HepG2 (cell line): ENCODE results near the gene IGLL1. TPM values are rescaled to one million over a fixed set of nuclear protein-coding genes. Genes with fewer than 3 reads are reported as not detected.

ENCODE experiments used
- ARNT2 ChIP-seq: sonication (generic); formaldehyde crosslinking; IDR thresholded peaks from 2 replicates; pipeline ENCODE4 v1.8.0; 2022; ENCODE audit warnings: mild to moderate bottlenecking, low read depth, missing genetic modification reagents, moderate library complexity
- EEA1 ChIP-seq: sonication (generic); formaldehyde crosslinking; IDR thresholded peaks from 2 replicates; pipeline ENCODE4 v1.5.1; 2020; ENCODE audit warnings: mild to moderate bottlenecking, missing genetic modification reagents, borderline replicate concordance
- KDM5A ChIP-seq: fragments of 200-600 bp; sonication (generic); IDR thresholded peaks from 2 replicates; pipeline ENCODE4 v1.7.0; 2018; ENCODE audit warnings: antibody characterized with exemption, mild to moderate bottlenecking, low read length, borderline replicate concordance
- KDM5B ChIP-seq: sonication (generic); formaldehyde crosslinking; IDR thresholded peaks from 2 replicates; pipeline ENCODE4 v1.4.0; 2020; ENCODE audit warnings: missing genetic modification reagents, mild to moderate bottlenecking, borderline replicate concordance
- MTA1 ChIP-seq: sonication (generic); formaldehyde crosslinking; IDR thresholded peaks from 2 replicates; pipeline ENCODE4 v1.4.0; 2020; ENCODE audit warnings: missing genetic modification reagents, mild to moderate bottlenecking, borderline replicate concordance
- PRMT3 ChIP-seq: sonication (generic); formaldehyde crosslinking; IDR thresholded peaks from 2 replicates; pipeline ENCODE4 v1.8.1; 2022; ENCODE audit warnings: low read depth, mild to moderate bottlenecking, moderate library complexity, missing genetic modification reagents, borderline replicate concordance
- REXO4 ChIP-seq: sonication (generic); formaldehyde crosslinking; IDR thresholded peaks from 2 replicates; pipeline ENCODE4 v1.8.0; 2022; ENCODE audit warnings: missing genetic modification reagents, mild to moderate bottlenecking, borderline replicate concordance
- TERF1 ChIP-seq: sonication (generic); formaldehyde crosslinking; IDR thresholded peaks from 2 replicates; pipeline ENCODE4 v1.8.0; 2022; ENCODE audit warnings: mild to moderate bottlenecking, missing genetic modification reagents, moderate library complexity
- ZKSCAN1 ChIP-seq: fragments of 150-350 bp; IDR thresholded peaks from 2 replicates; pipeline ENCODE4 v1.6.1; 2014; ENCODE audit warnings: low read length
- ZMYM2 ChIP-seq: sonication (generic); formaldehyde crosslinking; IDR thresholded peaks from 2 replicates; pipeline ENCODE4 v1.8.0; 2022; ENCODE audit warnings: mild to moderate bottlenecking, missing genetic modification reagents
- ZNF317 ChIP-seq: sonication (generic); formaldehyde crosslinking; IDR thresholded peaks from 2 replicates; pipeline ENCODE4 v1.5.0; 2020; ENCODE audit warnings: mild to moderate bottlenecking, missing genetic modification reagents
- ZNF362 ChIP-seq: sonication (generic); formaldehyde crosslinking; IDR thresholded peaks from 2 replicates; pipeline ENCODE4 v1.4.0; 2020; ENCODE audit warnings: missing genetic modification reagents, mild to moderate bottlenecking, borderline replicate concordance
- ZNF501 ChIP-seq: sonication (generic); formaldehyde crosslinking; IDR thresholded peaks from 2 replicates; pipeline ENCODE4 v1.5.1; 2020; ENCODE audit warnings: mild to moderate bottlenecking, moderate library complexity, missing genetic modification reagents
- polyA plus RNA-seq, 8 experiments: library from polyadenylated mRNA; depleted of rRNA in 3 of 8; stranded (reverse) in 7 of 8; unstranded in 1 of 8; fragments of >200 nt; fragmentation: Illumina TruSeq in 4 of 8; extraction: Trizol in 4 of 8; gene quantifications; 2 replicates each; pipeline versions ENCODE4 v1.2.1 to v1.2.3, GENCODE V29; 2011 to 2016; ENCODE audit warnings: low read depth in 4 of 8, missing spikeins in 1 of 8, mixed read lengths in 1 of 8; ENCODE audit not compliant: insufficient read depth in 1 of 8
- total RNA-seq, 5 experiments: library from RNA; depleted of rRNA; stranded (reverse); fragments of >200 nt; fragmentation: Illumina TruSeq; extraction: Trizol; gene quantifications; 2 replicates each; pipeline ENCODE4 v1.2.3, GENCODE V29; 2016; ENCODE audit warnings: low read depth in 1 of 5
- TF ChIP-seq, protein P1 (sequence below): sonication (generic); formaldehyde crosslinking; conservative IDR thresholded peaks from 2 replicates; pipeline ENCODE4 v1.4.0; 2020; ENCODE audit warnings: missing genetic modification reagents
- TF ChIP-seq, protein P2 (sequence below): sonication (generic); formaldehyde crosslinking; IDR thresholded peaks from 2 replicates; pipeline ENCODE4 v1.4.0; 2020; ENCODE audit warnings: missing genetic modification reagents, mild to moderate bottlenecking, borderline replicate concordance
- TF ChIP-seq, protein P3 (sequence below): sonication (generic); formaldehyde crosslinking; IDR thresholded peaks from 2 replicates; pipeline ENCODE4 v1.4.0; 2020; ENCODE audit warnings: missing genetic modification reagents, borderline replicate concordance
- TF ChIP-seq, protein P4 (sequence below): sonication (generic); formaldehyde crosslinking; IDR thresholded peaks from 2 replicates; pipeline ENCODE4 v1.4.0; 2020; ENCODE audit warnings: missing genetic modification reagents

IGLL1 gene
- total and polyA plus RNA-seq, 2 of the 13 experiments (the other 11 are each of a cell fraction or from before 2014, with no cell fraction given): not detected

- TF ChIP-seq ZKSCAN1: no peak
- peak; percentile 78; the same call in 1 of the 2 replicates for TF ChIP-seq ZMYM2 (CRISPR knock-in tag)
- TF ChIP-seq, protein P1, sequence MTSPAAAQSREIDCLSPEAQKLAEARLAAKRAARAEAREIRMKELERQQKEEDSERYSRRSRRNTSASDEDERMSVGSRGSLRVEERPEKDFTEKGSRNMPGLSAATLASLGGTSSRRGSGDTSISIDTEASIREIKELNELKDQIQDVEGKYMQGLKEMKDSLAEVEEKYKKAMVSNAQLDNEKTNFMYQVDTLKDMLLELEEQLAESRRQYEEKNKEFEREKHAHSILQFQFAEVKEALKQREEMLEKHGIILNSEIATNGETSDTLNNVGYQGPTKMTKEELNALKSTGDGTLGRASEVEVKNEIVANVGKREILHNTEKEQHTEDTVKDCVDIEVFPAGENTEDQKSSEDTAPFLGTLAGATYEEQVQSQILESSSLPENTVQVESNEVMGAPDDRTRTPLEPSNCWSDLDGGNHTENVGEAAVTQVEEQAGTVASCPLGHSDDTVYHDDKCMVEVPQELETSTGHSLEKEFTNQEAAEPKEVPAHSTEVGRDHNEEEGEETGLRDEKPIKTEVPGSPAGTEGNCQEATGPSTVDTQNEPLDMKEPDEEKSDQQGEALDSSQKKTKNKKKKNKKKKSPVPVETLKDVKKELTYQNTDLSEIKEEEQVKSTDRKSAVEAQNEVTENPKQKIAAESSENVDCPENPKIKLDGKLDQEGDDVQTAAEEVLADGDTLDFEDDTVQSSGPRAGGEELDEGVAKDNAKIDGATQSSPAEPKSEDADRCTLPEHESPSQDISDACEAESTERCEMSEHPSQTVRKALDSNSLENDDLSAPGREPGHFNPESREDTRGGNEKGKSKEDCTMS: no peak
- TF ChIP-seq EEA1 (CRISPR knock-in tag): no peak
- no peak for TF ChIP-seq KDM5A
- no peak for TF ChIP-seq TERF1
- no peak for TF ChIP-seq REXO4 (CRISPR knock-in tag)
- TF ChIP-seq, protein P2, sequence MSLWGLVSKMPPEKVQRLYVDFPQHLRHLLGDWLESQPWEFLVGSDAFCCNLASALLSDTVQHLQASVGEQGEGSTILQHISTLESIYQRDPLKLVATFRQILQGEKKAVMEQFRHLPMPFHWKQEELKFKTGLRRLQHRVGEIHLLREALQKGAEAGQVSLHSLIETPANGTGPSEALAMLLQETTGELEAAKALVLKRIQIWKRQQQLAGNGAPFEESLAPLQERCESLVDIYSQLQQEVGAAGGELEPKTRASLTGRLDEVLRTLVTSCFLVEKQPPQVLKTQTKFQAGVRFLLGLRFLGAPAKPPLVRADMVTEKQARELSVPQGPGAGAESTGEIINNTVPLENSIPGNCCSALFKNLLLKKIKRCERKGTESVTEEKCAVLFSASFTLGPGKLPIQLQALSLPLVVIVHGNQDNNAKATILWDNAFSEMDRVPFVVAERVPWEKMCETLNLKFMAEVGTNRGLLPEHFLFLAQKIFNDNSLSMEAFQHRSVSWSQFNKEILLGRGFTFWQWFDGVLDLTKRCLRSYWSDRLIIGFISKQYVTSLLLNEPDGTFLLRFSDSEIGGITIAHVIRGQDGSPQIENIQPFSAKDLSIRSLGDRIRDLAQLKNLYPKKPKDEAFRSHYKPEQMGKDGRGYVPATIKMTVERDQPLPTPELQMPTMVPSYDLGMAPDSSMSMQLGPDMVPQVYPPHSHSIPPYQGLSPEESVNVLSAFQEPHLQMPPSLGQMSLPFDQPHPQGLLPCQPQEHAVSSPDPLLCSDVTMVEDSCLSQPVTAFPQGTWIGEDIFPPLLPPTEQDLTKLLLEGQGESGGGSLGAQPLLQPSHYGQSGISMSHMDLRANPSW (CRISPR knock-in tag): no peak
- peak; percentile 48; the same call in 1 of the 2 replicates for TF ChIP-seq KDM5B (CRISPR knock-in tag)
- no peak for TF ChIP-seq PRMT3 (CRISPR knock-in tag)
- no peak for TF ChIP-seq ARNT2 (CRISPR knock-in tag)
- TF ChIP-seq, protein P3, sequence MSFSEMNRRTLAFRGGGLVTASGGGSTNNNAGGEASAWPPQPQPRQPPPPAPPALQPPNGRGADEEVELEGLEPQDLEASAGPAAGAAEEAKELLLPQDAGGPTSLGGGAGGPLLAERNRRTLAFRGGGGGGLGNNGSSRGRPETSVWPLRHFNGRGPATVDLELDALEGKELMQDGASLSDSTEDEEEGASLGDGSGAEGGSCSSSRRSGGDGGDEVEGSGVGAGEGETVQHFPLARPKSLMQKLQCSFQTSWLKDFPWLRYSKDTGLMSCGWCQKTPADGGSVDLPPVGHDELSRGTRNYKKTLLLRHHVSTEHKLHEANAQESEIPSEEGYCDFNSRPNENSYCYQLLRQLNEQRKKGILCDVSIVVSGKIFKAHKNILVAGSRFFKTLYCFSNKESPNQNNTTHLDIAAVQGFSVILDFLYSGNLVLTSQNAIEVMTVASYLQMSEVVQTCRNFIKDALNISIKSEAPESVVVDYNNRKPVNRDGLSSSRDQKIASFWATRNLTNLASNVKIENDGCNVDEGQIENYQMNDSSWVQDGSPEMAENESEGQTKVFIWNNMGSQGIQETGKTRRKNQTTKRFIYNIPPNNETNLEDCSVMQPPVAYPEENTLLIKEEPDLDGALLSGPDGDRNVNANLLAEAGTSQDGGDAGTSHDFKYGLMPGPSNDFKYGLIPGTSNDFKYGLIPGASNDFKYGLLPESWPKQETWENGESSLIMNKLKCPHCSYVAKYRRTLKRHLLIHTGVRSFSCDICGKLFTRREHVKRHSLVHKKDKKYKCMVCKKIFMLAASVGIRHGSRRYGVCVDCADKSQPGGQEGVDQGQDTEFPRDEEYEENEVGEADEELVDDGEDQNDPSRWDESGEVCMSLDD (CRISPR knock-in tag): no peak
- no peak for TF ChIP-seq ZNF362
- TF ChIP-seq, protein P4, sequence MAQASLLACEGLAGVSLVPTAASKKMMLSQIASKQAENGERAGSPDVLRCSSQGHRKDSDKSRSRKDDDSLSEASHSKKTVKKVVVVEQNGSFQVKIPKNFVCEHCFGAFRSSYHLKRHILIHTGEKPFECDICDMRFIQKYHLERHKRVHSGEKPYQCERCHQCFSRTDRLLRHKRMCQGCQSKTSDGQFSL (CRISPR knock-in tag): no peak
- peak; percentile 81; the same call in 1 of the 2 replicates for TF ChIP-seq MTA1 (CRISPR knock-in tag)
- TF ChIP-seq ZNF501 (CRISPR knock-in tag): peak; percentile 52
- no peak for TF ChIP-seq ZNF317
Observed at GRCh38 chr22:23565915-23566704, 14.0 kb downstream of the IGLL1 start (continued).
